GM12872 (cell line): ENCODE measurements around the gene GOSR1.

Experiments used
- CTCF ChIP-seq: IDR thresholded peaks from 3 replicates; pipeline ENCODE4 v1.5.1; 2011; ENCODE audit warnings: low read depth, mild to moderate bottlenecking, low read length, moderate library complexity; ENCODE audit not compliant: insufficient read depth

Gene GOSR1

GRCh38 chr17:30541802-30542201 is 64.6 kb downstream of the GOSR1 start:
- TF ChIP-seq CTCF = no peak

GRCh38 chr17:30543456-30543855 is 66.2 kb downstream of the GOSR1 start:
- TF ChIP-seq CTCF = no peak

- no peak for TF ChIP-seq CTCF
These were observed 67.8 kb downstream of the GOSR1 start for GRCh38 chr17:30545024-30545423.

GRCh38 chr17:30547778-30548573 is 70.8 kb downstream of the GOSR1 start:
- TF ChIP-seq CTCF = no peak

DNA sequence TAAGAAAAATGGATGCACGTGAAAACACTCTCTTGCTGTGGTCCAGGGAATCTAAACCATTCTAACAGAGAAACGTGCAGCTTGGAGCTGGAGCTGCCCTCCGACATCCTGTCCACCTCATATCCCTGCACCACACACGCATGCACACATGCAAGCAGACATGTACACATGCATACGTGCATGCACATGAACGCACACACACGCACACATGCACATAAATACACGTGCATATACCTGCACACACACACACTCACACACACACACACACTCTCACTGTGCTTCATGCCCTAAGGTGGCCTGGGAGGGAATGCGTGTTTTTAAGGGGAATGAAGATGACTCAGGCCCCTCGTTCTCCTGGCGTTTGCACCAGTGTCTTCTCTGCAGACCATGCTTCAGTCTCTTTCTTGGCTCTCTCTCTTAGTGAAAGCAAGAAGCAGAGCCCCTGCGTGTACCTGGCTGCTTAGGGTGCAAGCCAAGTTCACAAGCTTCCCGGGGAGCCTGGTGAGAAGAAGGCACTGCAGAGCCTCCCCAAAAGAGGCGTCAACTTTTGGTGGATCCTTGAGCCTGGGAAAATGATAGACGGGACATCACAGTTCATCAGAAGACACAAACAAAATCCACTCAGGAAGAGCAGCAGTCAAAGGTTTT is 72.8 kb downstream of the GOSR1 start:
- TF ChIP-seq CTCF = no peak

GRCh38 chr17:30550512-30551273 is 73.5 kb downstream of the GOSR1 start:
- no peak for TF ChIP-seq CTCF

- TF ChIP-seq CTCF = no peak
These were observed 74.8 kb downstream of the GOSR1 start for GRCh38 chr17:30551996-30552339.
